HG02884 (cell line): Measurements from ENCODE around the gene TSSK1B.
"Not testable (repeated sequence)": the region's sequence is repeated elsewhere in the genome, so short reads cannot be mapped to it uniquely, and the experiment has no call there.

Source experiments
- ATAC-seq: cut with Tn5 transposase; IDR thresholded peaks from one replicate; pipeline ENCODE4 v1.9.1; 2021; ENCODE audit warnings: mild to moderate bottlenecking, moderate library complexity; ENCODE audit not compliant: unreplicated experiment

The TSSK1B gene

GRCh38 chr5:113404269-113404668 is 30.5 kb downstream of the TSSK1B start:
- no peak for ATAC-seq

GRCh38 chr5:113397986-113398385 is 36.8 kb downstream of the TSSK1B start:
- not testable (repeated sequence) for ATAC-seq

- no peak for ATAC-seq
Observed at GRCh38 chr5:113397046-113397445, 37.7 kb downstream of the TSSK1B start.

- no peak for ATAC-seq
Observed at GRCh38 chr5:113394658-113395057, 40.1 kb downstream of the TSSK1B start.

- ATAC-seq = peak; percentile 74
Observed at GRCh38 chr5:113390224-113390623, 44.6 kb downstream of the TSSK1B start.

- ATAC-seq = no peak
Observed at GRCh38 chr5:113389116-113389515, 45.7 kb downstream of the TSSK1B start.

GRCh38 chr5:113387844-113388243 is 46.9 kb downstream of the TSSK1B start:
- no peak for ATAC-seq

- no peak for ATAC-seq
Observed at GRCh38 chr5:113384782-113385285, 50.0 kb downstream of the TSSK1B start.

GRCh38 chr5:113382731-113383130 is 52.1 kb downstream of the TSSK1B start:
- ATAC-seq = no peak
